HEK293 (cell line): ENCODE results near the gene PIGM.

Experiments
- CTCF ChIA-PET: fragments of 350-600 bp; formaldehyde crosslinking; extraction: SDS; loops from one replicate; lab custom pipeline; 2021; ENCODE audit warnings: antibody characterized with exemption; lab: Yijun Ruan, JAX
- POLR2A ChIA-PET: fragments of 300-600 bp; formaldehyde crosslinking; extraction: SDS; loops from one replicate; lab custom pipeline; 2020; ENCODE audit warnings: antibody characterized with exemption, inconsistent platforms; lab: Yijun Ruan, JAX
- H3K27ac ChIP-seq: fragments of 200-500 bp; sonication (Bioruptor generic); 2 replicates; pipeline ENCODE4 v1.5.1; 2014; ENCODE audit warnings: low read depth, low read length, control low read depth, inconsistent platforms; ENCODE audit errors: extremely low read depth
- H3K36me3 ChIP-seq, 2 experiments: fragments of 200-500 bp in 1 of 2; sonication (Bioruptor generic) in 1 of 2; 1 replicate in 1 of 2; 2 replicates in 1 of 2; pipeline ENCODE4 v1.5.1; 2014 to 2017; ENCODE audit warnings: inconsistent platforms in 2 of 2, low read length in 2 of 2; ENCODE audit not compliant: control insufficient read depth in 2 of 2, insufficient read depth in 1 of 2
- H3K4me1 ChIP-seq: fragments of 200-500 bp; sonication (Bioruptor generic); 2 replicates; pipeline ENCODE4 v1.5.1; 2014; ENCODE audit warnings: mild to moderate bottlenecking, low read length, inconsistent platforms; ENCODE audit not compliant: control insufficient read depth, insufficient read depth
- H3K4me3 ChIP-seq: 2 replicates; pipeline ENCODE4 v1.5.1; 2011; ENCODE audit warnings: low read depth, mild to moderate bottlenecking, control low read depth, low read length, moderate library complexity
- H3K9me3 ChIP-seq: fragments of 200-500 bp; sonication (Bioruptor generic); 2 replicates; pipeline ENCODE4 v1.5.1; 2014; ENCODE audit warnings: low read depth, low read length, inconsistent platforms; ENCODE audit not compliant: control insufficient read depth, insufficient read depth
- EGR2 ChIP-seq: fragments of 450-650 bp; formaldehyde crosslinking; IDR thresholded peaks from 2 replicates; pipeline ENCODE4 v1.5.1; 2016; ENCODE audit warnings: low read depth, missing biosample characterization, missing genetic modification characterization
- PRDM10 ChIP-seq: fragments of 450-650 bp; formaldehyde crosslinking; IDR thresholded peaks from 2 replicates; pipeline ENCODE4 v1.5.1; 2016; ENCODE audit warnings: missing biosample characterization, missing genetic modification characterization
- YY2 ChIP-seq: fragments of 450-650 bp; formaldehyde crosslinking; IDR thresholded peaks from 2 replicates; pipeline ENCODE4 v1.5.1; 2016; ENCODE audit warnings: missing biosample characterization, missing genetic modification characterization
- ZBTB44 ChIP-seq: fragments of 450-650 bp; IDR thresholded peaks from 2 replicates; pipeline ENCODE4 v1.5.1; 2018; ENCODE audit warnings: missing biosample characterization, mild to moderate bottlenecking, missing genetic modification characterization
- ZBTB49 ChIP-seq: fragments of 450-650 bp; formaldehyde crosslinking; IDR thresholded peaks from 2 replicates; pipeline ENCODE4 v1.5.1; 2016; ENCODE audit warnings: missing biosample characterization, missing genetic modification characterization, low read depth
- ZBTB7A ChIP-seq: fragments of 450-650 bp; formaldehyde crosslinking; IDR thresholded peaks from 2 replicates; pipeline ENCODE4 v1.5.1; 2016; ENCODE audit warnings: low read depth, missing biosample characterization, missing genetic modification characterization
- ZBTB8A ChIP-seq: fragments of 450-650 bp; formaldehyde crosslinking; IDR thresholded peaks from 2 replicates; pipeline ENCODE4 v1.5.1; 2016; ENCODE audit warnings: missing biosample characterization, missing genetic modification characterization
- ZFP3 ChIP-seq: fragments of 450-650 bp; formaldehyde crosslinking; IDR thresholded peaks from 2 replicates; pipeline ENCODE4 v1.5.1; 2016; ENCODE audit warnings: low read depth, missing biosample characterization, missing genetic modification characterization
- ZNF174 ChIP-seq: fragments of 450-650 bp; formaldehyde crosslinking; IDR thresholded peaks from 2 replicates; pipeline ENCODE4 v1.5.0; 2017; ENCODE audit warnings: missing biosample characterization, mild to moderate bottlenecking, missing genetic modification characterization
- ZNF394 ChIP-seq: fragments of 450-650 bp; formaldehyde crosslinking; IDR thresholded peaks from 2 replicates; pipeline ENCODE4 v1.5.1; 2016; ENCODE audit warnings: missing biosample characterization, missing genetic modification characterization, mild to moderate bottlenecking, moderate library complexity, borderline replicate concordance
- ZNF548 ChIP-seq: fragments of 450-650 bp; formaldehyde crosslinking; IDR thresholded peaks from 2 replicates; pipeline ENCODE4 v1.5.1; 2016; ENCODE audit warnings: missing biosample characterization, missing genetic modification characterization
- ZNF561 ChIP-seq: fragments of 450-650 bp; IDR thresholded peaks from 2 replicates; pipeline ENCODE4 v1.5.1; 2018; ENCODE audit warnings: missing biosample characterization, missing genetic modification characterization, borderline replicate concordance
- ZNF660 ChIP-seq: fragments of 450-650 bp; IDR thresholded peaks from 2 replicates; pipeline ENCODE4 v1.5.1; 2018; ENCODE audit warnings: missing biosample characterization, mild to moderate bottlenecking, missing genetic modification characterization
- ZNF785 ChIP-seq: fragments of 450-650 bp; formaldehyde crosslinking; IDR thresholded peaks from 2 replicates; pipeline ENCODE4 v1.5.1; 2016; ENCODE audit warnings: missing biosample characterization, missing genetic modification characterization
- TF ChIP-seq, protein P1 (sequence below): fragments of 450-650 bp; formaldehyde crosslinking; IDR thresholded peaks from 2 replicates; pipeline ENCODE4 v1.5.1; 2017; ENCODE audit warnings: missing biosample characterization, missing genetic modification characterization
- TF ChIP-seq, protein P2 (sequence below): fragments of 450-650 bp; formaldehyde crosslinking; optimal IDR thresholded peaks from 2 replicates; pipeline ENCODE3; 2016; ENCODE audit warnings: missing biosample characterization, mild to moderate bottlenecking, missing genetic modification characterization
- TF ChIP-seq, protein P3 (sequence below): fragments of 450-650 bp; formaldehyde crosslinking; IDR thresholded peaks from 2 replicates; pipeline ENCODE4 v1.5.1; 2016; ENCODE audit warnings: missing biosample characterization, missing genetic modification characterization
- TF ChIP-seq, protein P4 (sequence below): fragments of 450-650 bp; formaldehyde crosslinking; IDR thresholded peaks from 2 replicates; pipeline ENCODE4 v1.5.1; 2016; ENCODE audit warnings: missing biosample characterization, missing genetic modification characterization, borderline replicate concordance

PIGM gene

DNA sequence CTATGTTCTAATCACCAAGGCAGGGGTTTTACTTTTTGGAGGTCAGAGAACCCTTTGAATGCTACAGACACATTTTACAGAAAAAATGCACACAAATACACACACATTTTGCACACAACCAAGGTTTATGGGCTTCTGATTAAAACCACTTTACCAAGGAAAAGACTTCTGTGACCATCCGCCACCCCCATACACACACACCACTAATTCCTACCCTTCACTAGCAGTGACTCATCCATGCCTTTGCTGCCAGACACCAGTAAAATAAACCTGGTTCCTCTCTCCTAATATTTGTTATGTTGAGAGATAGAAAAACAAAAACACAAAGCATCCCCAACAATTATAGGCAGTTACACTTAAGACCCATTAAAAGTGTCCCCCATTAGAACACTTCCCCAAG lies 12.9 kb downstream of the PIGM start (continued):
- TF ChIP-seq ZNF174 (tag by site-specific recombination) (no peak), ZBTB7A (tag by site-specific recombination) (no peak), ZBTB49 (tag by site-specific recombination) (no peak)

DNA sequence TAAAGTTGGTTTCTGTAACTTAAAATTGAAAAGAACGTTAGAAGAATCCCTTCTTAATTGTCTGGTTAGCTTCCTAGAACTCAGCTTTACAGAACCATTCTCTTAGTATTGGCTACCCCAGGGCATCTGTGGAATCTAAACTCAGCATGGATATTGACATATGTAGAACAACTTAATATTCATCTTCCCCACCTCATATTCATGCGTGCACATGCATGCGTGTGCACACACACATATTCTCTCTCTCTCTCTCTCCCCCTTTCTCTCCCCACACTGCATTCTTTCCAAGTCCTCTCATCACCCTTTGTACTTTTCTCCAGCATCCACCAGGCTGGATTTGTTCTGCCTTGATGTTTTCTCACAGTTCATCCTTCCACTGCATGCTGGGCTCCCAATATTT lies 13.4 kb downstream of the PIGM start:
- CTCF ChIA-PET = interaction anchor here (0.6 to 3.5 kb wide), 6 partner anchors 11 to 220 kb away, joined by 3 to 23 read pairs (median 4); no protein-coding TSS in a partner anchor
- H3K36me3 ChIP-seq = no peaks in the 10 kb centered on the region
- peaks cover 10% of the 10 kb centered on the region for H3K4me1 ChIP-seq
- no peak overlapping the region for H3K4me3 ChIP-seq
- H3K9me3 ChIP-seq = no peaks in the 10 kb centered on the region
- POLR2A ChIA-PET = interaction anchor here (0.6 kb wide), 1 partner anchor 25 kb away, joined by 3 read pairs; no protein-coding TSS in a partner anchor
- no peak overlapping the region for H3K27ac ChIP-seq
- TF ChIP-seq, protein P1, sequence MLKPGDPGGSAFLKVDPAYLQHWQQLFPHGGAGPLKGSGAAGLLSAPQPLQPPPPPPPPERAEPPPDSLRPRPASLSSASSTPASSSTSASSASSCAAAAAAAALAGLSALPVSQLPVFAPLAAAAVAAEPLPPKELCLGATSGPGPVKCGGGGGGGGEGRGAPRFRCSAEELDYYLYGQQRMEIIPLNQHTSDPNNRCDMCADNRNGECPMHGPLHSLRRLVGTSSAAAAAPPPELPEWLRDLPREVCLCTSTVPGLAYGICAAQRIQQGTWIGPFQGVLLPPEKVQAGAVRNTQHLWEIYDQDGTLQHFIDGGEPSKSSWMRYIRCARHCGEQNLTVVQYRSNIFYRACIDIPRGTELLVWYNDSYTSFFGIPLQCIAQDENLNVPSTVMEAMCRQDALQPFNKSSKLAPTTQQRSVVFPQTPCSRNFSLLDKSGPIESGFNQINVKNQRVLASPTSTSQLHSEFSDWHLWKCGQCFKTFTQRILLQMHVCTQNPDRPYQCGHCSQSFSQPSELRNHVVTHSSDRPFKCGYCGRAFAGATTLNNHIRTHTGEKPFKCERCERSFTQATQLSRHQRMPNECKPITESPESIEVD = no peak
- TF ChIP-seq, protein P2, sequence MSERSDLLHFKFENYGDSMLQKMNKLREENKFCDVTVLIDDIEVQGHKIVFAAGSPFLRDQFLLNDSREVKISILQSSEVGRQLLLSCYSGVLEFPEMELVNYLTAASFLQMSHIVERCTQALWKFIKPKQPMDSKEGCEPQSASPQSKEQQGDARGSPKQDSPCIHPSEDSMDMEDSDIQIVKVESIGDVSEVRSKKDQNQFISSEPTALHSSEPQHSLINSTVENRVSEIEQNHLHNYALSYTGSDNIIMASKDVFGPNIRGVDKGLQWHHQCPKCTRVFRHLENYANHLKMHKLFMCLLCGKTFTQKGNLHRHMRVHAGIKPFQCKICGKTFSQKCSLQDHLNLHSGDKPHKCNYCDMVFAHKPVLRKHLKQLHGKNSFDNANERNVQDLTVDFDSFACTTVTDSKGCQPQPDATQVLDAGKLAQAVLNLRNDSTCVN (tag by site-specific recombination) = no peak
- TF ChIP-seq ZFP3 (tag by site-specific recombination) (no peak), ZNF394 (tag by site-specific recombination) (no peak), ZNF660 (tag by site-specific recombination) (no peak), EGR2 (no peak), YY2 (tag by site-specific recombination) (no peak), PRDM10 (tag by site-specific recombination) (no peak), ZNF548 (tag by site-specific recombination) (no peak), ZBTB44 (no peak), ZNF561 (tag by site-specific recombination) (no peak), ZNF785 (no peak), ZBTB8A (tag by site-specific recombination) (no peak)
- TF ChIP-seq, protein P3, sequence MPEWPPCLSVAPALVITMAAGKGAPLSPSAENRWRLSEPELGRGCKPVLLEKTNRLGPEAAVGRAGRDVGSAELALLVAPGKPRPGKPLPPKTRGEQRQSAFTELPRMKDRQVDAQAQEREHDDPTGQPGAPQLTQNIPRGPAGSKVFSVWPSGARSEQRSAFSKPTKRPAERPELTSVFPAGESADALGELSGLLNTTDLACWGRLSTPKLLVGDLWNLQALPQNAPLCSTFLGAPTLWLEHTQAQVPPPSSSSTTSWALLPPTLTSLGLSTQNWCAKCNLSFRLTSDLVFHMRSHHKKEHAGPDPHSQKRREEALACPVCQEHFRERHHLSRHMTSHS (tag by site-specific recombination) = no peak
- TF ChIP-seq, protein P4, sequence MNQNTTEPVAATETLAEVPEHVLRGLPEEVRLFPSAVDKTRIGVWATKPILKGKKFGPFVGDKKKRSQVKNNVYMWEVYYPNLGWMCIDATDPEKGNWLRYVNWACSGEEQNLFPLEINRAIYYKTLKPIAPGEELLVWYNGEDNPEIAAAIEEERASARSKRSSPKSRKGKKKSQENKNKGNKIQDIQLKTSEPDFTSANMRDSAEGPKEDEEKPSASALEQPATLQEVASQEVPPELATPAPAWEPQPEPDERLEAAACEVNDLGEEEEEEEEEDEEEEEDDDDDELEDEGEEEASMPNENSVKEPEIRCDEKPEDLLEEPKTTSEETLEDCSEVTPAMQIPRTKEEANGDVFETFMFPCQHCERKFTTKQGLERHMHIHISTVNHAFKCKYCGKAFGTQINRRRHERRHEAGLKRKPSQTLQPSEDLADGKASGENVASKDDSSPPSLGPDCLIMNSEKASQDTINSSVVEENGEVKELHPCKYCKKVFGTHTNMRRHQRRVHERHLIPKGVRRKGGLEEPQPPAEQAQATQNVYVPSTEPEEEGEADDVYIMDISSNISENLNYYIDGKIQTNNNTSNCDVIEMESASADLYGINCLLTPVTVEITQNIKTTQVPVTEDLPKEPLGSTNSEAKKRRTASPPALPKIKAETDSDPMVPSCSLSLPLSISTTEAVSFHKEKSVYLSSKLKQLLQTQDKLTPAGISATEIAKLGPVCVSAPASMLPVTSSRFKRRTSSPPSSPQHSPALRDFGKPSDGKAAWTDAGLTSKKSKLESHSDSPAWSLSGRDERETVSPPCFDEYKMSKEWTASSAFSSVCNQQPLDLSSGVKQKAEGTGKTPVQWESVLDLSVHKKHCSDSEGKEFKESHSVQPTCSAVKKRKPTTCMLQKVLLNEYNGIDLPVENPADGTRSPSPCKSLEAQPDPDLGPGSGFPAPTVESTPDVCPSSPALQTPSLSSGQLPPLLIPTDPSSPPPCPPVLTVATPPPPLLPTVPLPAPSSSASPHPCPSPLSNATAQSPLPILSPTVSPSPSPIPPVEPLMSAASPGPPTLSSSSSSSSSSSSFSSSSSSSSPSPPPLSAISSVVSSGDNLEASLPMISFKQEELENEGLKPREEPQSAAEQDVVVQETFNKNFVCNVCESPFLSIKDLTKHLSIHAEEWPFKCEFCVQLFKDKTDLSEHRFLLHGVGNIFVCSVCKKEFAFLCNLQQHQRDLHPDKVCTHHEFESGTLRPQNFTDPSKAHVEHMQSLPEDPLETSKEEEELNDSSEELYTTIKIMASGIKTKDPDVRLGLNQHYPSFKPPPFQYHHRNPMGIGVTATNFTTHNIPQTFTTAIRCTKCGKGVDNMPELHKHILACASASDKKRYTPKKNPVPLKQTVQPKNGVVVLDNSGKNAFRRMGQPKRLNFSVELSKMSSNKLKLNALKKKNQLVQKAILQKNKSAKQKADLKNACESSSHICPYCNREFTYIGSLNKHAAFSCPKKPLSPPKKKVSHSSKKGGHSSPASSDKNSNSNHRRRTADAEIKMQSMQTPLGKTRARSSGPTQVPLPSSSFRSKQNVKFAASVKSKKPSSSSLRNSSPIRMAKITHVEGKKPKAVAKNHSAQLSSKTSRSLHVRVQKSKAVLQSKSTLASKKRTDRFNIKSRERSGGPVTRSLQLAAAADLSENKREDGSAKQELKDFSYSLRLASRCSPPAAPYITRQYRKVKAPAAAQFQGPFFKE (tag by site-specific recombination) = no peak
